Measurements from ENCODE around the gene SLC12A7. TPM values are rescaled to one million over a fixed set of nuclear protein-coding genes. Genes with fewer than 3 reads are reported as not detected.
"Not testable (repeated sequence)": the region's sequence is repeated elsewhere in the genome, so short reads cannot be mapped to it uniquely, and the experiment has no call there.

The SLC12A7 gene
- polyA plus RNA-seq, 3 donors: 33.2 to 51.6 (median 46.1) TPM

- DNase-seq (ENCODE audit: extremely low read depth in 1 of 11, low read depth in 9 of 11, low spot score in 4 of 11): no peak
Measured at GRCh38 chr5:1103505-1104326, 8.1 kb downstream of the SLC12A7 start.

GRCh38 chr5:1103093-1103492, 8.8 kb downstream of the SLC12A7 start:
- no peak for DNase-seq (ENCODE audit: extremely low read depth in 1 of 11, low read depth in 9 of 11, low spot score in 4 of 11)

- DNase-seq (ENCODE audit: extremely low read depth in 1 of 11, low read depth in 9 of 11, low spot score in 4 of 11): no peak
Measured at GRCh38 chr5:1101961-1102713, 9.7 kb downstream of the SLC12A7 start.

DNA sequence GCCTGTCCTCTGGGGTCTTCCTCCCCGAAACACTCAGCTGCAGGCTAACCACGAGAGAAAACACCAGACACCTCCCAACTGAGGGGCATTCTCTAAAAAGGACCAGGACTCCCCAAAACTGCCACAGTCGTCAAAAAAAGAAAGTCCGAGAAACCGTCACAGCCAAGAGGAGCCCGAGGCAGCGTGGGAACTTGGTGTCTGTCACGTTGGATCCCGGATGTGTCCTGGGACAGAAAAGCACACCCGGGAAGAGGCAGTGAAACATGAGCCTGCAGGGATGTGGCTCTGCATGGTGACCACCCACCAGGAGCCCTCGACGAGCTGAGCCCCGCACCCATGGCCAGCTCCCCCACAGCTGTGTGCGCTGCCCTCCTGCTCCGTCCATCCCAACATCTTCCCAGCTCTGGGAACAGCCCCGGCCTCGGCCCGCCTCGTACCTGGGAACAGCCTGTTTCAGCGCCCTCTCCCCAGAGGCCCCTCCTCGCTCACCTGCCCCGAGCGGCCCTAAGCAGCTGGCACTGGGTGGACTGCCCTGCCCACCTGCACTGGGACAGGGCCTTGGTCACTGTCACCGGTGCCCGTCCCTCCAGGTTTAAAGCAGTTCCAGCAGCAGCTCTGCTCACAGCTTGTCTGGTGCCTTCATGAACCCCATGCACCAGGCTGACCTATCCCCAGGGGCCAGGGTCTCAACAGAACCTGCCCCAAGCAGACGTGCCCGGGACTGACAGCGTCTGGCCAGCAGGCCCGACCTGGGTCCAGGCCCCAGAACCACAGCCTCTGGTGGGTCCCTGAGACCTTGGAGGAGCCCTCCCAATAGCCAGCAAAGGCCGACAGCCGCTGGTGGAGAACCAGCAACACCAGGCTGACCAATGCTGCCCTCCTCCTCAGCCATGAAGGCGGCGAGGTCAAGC, 10.9 kb downstream of the SLC12A7 start:
- DNase-seq (ENCODE audit: extremely low read depth in 1 of 11, low read depth in 9 of 11, low spot score in 4 of 11): no peak

- DNase-seq (ENCODE audit: extremely low read depth in 1 of 11, low read depth in 9 of 11, low spot score in 4 of 11): no peak
Measured at GRCh38 chr5:1099926-1100663, 11.8 kb downstream of the SLC12A7 start.

- DNase-seq (ENCODE audit: extremely low read depth in 1 of 11, low read depth in 9 of 11, low spot score in 4 of 11): no peak
Measured at GRCh38 chr5:1098986-1099597, 12.8 kb downstream of the SLC12A7 start.

DNA sequence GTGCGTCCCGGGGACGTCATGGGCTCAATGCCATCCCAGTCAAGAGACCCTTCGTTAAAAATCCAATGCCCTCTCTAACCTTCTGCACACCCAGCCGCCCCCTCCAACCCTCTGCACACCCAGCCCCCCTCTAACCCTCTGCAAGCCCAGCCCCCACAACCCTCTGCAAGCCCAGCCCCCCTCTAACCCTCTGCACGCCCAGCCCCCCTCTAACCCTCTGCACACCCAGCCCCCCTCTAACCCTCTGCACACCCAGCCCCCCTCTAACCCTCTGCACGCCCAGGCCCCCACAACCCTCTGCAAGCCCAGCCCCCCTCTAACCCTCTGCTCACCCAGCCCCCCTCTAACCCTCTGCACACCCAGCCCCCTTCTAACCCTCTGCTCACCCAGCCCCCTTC, 13.9 kb downstream of the SLC12A7 start:
- DNase-seq (ENCODE audit: extremely low read depth in 1 of 11, low read depth in 9 of 11, low spot score in 4 of 11): not testable (repeated sequence)

DNA sequence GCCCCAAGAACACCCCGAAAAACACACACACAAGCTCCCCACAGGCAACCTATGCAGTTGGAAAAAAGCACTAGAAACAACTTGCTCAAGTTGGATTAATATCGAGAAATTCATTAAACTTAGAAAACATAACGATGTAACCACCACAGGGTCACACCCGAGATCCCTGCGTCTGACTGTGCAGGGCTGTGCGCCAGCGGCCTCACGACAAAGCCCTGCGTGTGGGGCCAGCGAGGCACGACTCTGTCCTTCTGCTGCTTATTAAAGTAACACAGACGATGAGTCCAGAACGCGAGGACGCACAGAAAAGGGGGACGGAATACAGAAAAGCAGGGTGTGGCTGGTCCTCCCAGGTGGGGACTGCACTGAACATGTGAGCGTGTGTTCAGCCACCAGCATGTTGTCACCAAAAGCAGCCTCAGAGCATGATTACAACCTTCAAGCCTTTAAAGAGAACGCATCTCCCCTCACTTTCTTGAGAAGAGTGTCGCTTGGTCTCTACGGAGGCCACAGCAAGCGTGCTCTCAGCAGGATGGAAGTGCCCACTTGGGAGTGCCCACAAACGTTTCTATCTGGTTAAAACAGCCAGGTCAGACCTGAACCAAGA, 14.4 kb downstream of the SLC12A7 start:
- DNase-seq (ENCODE audit: extremely low read depth in 1 of 11, low read depth in 9 of 11, low spot score in 4 of 11): no peak

DNA sequence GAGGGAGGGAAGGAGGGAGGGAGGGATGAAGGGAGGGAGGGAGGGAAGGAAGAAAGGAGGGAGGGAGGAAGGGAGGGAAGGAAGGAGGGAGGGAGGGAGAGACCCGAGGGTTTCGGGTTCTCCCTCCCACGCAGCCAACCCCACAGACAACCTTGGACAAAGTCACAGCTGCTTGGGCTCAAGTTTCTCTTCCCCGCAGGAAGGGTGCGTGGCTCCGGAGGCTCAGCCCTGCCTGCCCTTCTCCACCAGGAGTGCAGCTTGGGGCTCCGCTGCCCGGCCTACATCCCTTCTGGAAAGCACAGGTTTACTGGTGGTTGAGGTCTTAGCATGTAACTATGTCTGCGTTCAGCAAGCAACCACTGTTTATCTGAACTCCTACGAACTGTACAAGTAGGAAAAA, 15.0 kb downstream of the SLC12A7 start:
- DNase-seq (ENCODE audit: extremely low read depth in 1 of 11, low read depth in 9 of 11, low spot score in 4 of 11): no peak

- DNase-seq (ENCODE audit: extremely low read depth in 1 of 11, low read depth in 9 of 11, low spot score in 4 of 11): no peak
Measured at GRCh38 chr5:1095990-1096363, 15.9 kb downstream of the SLC12A7 start.

DNA sequence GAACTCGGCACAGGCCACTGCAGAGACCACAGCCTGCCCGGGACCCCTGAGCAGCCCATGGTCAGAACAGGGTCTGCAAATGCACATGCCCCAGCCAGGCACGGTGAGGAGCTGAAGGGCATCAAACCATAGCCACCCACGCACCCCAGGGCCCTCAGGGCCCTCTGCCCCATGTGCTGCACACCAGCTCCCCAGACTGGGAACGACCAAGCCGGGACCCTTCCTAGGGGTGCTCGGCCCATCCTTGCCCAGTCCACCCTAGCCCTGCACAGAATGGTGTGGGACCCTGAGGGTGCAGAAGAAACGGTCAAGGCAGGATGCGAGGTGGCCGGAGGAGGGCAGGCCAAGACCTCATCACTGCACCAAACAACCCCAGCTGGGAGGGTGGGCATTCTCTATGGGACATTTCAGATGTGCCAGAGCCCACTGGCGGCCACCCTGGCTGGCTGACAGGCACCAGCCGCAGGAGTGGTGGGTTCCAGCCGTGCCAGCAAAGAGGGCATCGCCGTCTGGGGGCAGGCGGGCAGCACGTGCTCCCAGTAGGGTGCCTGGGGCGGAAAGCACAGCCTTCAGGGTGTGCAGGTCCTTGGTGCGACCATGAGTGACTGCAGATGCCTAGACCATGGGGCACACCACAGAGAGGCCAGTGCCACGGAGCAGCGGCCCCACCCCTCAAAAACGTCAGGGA, 16.4 kb downstream of the SLC12A7 start:
- no peak for DNase-seq (ENCODE audit: extremely low read depth in 1 of 11, low read depth in 9 of 11, low spot score in 4 of 11)

DNA sequence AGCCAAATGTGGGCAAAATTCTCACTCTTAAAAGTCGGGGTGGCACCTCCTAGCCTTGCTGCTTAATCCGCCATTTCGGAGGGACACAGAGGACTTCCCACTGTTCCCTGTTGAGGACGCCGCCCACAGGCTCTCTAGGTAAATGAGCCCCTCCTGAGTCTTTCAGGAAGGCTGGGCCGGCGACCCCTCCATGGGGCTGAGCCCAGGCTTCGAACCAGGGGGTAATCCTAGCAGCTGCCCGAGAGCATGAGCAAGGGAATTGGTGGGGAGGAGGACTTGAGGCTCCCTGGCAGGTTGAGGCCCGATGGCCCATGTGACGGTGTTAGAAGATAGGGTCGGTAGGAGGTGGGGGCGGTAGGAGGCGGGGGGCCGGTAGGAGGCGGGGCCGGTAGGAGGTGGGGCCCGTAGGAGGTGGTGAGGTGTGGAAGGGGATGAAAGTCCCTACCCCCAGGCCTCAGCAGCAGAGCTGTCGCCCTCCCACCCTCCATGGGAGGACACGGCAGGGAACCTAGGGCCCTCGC, 17.1 kb downstream of the SLC12A7 start:
- no peak for DNase-seq (ENCODE audit: extremely low read depth in 1 of 11, low read depth in 9 of 11, low spot score in 4 of 11)

DNA sequence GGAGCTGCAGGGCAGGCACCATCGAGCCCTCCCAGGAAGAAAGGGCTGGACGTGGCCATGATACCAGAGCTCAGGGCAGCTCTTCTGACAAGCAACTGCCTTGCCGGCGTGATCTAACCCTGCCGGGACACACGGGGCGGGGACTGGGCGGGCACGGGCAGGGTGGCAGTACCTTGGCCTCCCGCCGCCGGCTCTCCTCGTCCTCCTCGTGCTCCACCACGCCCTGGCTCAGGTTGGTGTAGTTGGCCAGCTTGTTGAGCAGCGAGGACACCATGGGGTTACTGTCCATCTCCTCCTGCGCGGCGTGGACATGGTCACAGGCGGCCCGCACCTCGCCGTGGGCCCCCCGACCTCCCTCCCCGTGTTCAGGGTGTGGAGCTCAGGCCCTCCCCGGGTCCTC, 18.5 kb downstream of the SLC12A7 start:
- DNase-seq (ENCODE audit: extremely low read depth in 1 of 11, low read depth in 9 of 11, low spot score in 4 of 11): no peak

GRCh38 chr5:1092122-1092521, 19.7 kb downstream of the SLC12A7 start:
- no peak for DNase-seq (ENCODE audit: extremely low read depth in 1 of 11, low read depth in 9 of 11, low spot score in 4 of 11)

GRCh38 chr5:1091632-1092031, 20.2 kb downstream of the SLC12A7 start:
- no peak for DNase-seq (ENCODE audit: extremely low read depth in 1 of 11, low read depth in 9 of 11, low spot score in 4 of 11)

DNA sequence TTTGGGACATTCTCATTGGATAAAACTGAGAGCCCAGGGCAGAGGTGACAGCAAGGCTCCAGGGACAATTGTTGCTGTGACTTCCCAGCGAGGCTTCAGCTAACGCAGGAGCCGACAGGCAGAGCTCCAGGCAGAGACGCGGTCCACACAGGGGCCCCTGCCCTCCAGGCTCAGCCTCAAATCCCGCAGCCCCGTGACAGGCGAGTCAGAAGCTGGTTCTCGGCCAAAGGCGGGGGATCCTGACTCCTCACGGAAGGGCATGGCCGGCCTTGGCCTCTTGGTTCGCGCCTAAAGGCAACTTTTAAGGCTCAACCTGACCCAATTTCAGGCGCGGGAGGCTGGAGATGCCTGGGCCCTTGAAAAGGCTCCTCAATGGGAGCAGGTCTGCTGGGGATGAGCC, 21.3 kb downstream of the SLC12A7 start:
- DNase-seq (ENCODE audit: extremely low read depth in 1 of 11, low read depth in 9 of 11, low spot score in 4 of 11): no peak

DNA sequence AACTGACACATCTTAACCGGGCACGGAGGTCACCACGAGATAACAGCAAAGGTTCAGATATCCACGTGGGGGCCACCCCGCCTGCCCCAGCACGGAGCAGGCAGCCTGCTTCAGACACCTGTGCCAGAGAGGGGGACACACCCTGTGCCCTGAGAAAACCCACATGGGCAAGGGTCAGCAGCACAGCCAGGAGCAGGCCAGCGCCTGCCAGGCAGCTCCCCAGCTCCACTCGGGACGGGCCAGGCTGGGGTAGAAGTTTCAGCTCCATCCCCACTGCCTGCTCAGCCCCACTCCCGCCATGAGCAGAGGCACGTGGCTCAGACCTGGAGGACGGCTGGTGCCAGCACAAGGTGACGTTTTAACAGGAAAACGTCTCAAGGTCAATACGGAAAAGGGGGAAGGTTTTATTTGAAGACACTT, 22.2 kb downstream of the SLC12A7 start:
- DNase-seq (ENCODE audit: extremely low read depth in 1 of 11, low read depth in 9 of 11, low spot score in 4 of 11): no peak

Data from renal cortex interstitium (tissue), 11 donors.